ENCODE data around the gene DNAJC2.

DNAJC2 gene

DNA sequence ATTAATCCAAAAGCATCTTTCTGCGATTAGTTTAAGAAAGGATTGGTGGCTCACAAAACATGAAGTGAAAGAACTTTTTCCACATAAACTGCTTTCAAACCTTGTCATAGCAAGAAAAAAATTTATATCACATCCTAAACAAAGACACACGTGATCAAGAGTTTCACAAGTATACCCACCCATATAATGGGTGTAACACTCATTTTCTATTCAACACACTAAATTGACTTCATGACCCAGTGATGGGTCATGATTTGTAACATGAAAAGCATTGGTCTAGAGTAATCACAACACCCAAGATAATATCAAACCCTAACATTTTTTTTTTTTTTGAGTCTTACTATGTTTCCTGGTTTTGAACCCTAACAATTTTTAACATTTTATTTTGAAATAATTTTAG, 29.7 kb downstream of the DNAJC2 start:
- TF ChIP-seq, protein P1, sequence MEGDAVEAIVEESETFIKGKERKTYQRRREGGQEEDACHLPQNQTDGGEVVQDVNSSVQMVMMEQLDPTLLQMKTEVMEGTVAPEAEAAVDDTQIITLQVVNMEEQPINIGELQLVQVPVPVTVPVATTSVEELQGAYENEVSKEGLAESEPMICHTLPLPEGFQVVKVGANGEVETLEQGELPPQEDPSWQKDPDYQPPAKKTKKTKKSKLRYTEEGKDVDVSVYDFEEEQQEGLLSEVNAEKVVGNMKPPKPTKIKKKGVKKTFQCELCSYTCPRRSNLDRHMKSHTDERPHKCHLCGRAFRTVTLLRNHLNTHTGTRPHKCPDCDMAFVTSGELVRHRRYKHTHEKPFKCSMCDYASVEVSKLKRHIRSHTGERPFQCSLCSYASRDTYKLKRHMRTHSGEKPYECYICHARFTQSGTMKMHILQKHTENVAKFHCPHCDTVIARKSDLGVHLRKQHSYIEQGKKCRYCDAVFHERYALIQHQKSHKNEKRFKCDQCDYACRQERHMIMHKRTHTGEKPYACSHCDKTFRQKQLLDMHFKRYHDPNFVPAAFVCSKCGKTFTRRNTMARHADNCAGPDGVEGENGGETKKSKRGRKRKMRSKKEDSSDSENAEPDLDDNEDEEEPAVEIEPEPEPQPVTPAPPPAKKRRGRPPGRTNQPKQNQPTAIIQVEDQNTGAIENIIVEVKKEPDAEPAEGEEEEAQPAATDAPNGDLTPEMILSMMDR (IDR thresholded peaks at IDR 0.05; ENCODE audit: control insufficient read depth, insufficient read depth, low read depth, low read length, missing control alignments): no peak
- no peak overlapping the region for H3K4me3 ChIP-seq (ENCODE audit: control insufficient read depth, low read depth, low read length)
- DNase-seq (ENCODE audit: low read depth): no peak

DNA sequence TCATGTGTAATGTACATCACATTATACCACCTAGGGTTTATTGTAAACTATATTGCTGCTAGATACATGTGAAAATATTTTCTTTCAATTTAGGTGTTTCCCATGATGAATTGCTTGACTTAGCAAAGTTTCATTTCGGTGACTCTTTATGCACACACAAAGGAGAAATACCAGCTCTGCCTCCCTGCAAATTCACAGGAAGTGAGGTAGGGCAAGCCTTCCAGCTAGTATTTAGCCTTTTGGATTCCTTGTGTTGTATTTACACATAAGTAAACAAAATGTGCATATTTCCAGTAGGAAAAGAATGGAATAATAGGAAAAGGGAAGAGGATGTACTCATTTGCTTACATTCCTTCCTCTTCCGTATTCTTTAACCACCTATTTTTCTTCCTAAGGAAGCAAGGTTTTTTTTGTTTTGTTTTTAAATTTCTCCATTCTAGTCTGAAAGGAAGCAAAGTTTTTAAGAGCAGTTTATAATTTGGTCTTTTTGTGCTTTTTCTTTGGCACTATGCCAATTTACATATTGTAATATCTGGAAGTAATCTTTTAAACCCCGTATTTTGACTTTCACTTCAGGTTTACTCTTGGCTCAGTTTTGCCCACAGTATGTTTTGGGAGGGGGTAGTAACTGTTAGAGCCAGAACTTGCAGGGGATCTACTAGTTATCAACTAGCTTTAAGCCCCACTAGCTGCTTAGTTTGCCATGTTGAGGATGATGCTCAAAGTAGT, 36.9 kb downstream of the DNAJC2 start:
- TF ChIP-seq, protein P1 (IDR thresholded peaks at IDR 0.05; ENCODE audit: control insufficient read depth, insufficient read depth, low read depth, low read length, missing control alignments): no peak
- H3K4me3 ChIP-seq (ENCODE audit: control insufficient read depth, low read depth, low read length): no peak overlapping the region
- DNase-seq (ENCODE audit: low read depth): no peak

DNA sequence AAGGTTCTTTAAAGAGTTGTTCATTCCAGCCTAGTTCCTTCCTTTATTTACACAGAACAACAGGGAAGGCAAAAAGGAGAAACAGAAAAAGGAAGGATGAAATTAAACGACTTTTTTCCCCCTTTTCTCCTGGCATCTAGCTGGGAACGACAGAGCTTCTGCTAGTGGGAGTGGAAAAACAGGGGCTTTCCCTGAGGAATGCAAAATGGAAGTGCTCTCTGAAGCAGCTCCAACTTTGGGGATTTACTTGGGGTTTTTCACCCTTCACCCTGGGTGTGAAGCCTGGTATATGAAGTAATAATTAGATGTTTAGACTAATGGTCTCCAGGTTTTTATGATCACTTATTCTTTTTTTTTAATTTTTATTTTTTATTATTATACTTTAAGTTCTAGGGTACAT, 43.1 kb downstream of the DNAJC2 start:
- DNase-seq (ENCODE audit: low read depth): no peak
- H3K4me3 ChIP-seq (ENCODE audit: control insufficient read depth, low read depth, low read length): no peak overlapping the region
- TF ChIP-seq, protein P1 (IDR thresholded peaks at IDR 0.05; ENCODE audit: control insufficient read depth, insufficient read depth, low read depth, low read length, missing control alignments): no peak

DNA sequence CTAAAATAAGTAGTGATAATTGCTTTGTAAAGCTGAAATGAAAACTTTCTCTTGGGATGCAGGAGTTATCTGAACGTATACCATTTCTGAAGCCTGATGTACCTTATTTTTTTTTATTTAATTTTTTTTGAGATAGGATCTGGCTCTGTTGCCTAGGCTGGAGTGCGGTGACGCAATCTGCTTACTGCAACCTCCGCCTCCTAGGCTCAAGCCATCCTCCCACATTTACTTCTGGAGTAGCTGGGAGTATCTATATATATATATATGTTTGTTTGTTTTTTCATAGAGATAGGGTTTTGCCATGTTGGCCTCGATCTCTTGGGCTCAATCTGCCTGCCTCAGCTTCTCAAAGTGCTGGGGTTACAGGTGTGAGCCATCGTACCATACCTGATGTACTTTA, 44.9 kb downstream of the DNAJC2 start:
- H3K4me3 ChIP-seq (ENCODE audit: control insufficient read depth, low read depth, low read length): no peak overlapping the region
- TF ChIP-seq, protein P1 (IDR thresholded peaks at IDR 0.05; ENCODE audit: control insufficient read depth, insufficient read depth, low read depth, low read length, missing control alignments): no peak
- no peak for DNase-seq (ENCODE audit: low read depth)

DNA sequence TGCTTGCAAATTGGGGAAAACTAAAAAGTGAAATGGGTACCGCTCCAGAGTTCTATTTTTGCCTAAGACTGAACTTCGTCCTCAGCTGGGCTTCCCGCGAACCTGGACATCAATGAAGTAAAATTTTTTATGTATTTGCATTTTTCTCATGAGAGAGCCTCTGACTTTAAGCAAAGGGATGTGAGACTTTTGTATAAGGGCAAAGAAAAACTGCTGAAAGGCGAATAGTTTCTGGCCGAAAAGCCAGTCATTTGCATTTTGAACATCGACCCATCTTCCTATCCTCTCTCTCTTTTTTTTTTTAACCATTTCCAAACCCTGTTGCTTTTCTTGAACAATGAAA, 46.8 kb downstream of the DNAJC2 start:
- no peak for DNase-seq (ENCODE audit: low read depth)
- peak overlapping the region; percentile 77 for H3K4me3 ChIP-seq (ENCODE audit: control insufficient read depth, low read depth, low read length)

DNA sequence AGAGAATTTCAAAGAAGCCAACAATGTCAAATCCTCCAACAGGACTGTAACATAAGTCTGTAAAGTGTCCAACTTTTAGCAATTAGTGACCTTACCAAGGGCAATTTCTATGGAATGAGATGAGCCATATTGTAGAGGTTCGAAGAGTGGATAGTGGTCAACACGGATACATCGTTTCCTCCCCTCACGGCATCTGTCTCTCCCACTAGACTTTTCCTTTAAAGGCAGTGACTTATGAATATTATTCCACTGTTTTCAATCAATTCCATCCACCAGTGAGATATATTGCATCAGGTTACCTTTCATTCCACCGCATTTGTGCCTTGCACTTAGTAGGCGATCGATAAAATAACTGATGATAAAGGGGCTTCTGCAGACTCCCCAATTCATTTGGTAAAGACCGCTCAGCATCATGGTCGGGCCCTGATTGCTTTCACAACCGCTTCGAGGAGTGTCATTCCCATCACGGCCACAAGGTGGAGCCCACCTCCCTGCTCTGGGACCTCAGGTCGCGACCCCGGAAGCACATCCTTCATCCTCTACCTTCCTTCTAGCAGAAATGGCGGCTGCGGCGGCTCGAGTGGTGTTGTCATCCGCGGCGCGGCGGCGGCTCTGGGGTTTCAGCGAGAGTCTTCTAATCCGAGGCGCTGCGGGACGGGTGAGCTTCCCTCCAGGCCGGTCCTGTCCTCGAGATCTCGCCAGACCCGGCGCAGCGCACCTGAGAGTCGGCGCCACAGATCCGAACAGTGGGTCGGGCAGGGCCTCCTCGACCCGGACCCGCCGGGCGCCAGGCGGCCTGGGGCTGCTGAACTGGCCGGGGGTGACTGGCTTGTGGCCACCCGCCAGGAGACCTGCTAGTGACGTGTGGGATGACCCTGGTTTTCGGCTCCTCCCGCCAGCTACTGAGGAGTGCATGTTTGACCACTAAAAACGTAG, 47.4 kb downstream of the DNAJC2 start, which contains the start of gene PMPCB:
Gene PMPCB, plus strand, starts transcription at position 535 of the 936 bp plus-strand sequence. Its CDS starts 25 bp downstream, at position 560.
- TF ChIP-seq, protein P1 (IDR thresholded peaks at IDR 0.05; ENCODE audit: control insufficient read depth, insufficient read depth, low read depth, low read length, missing control alignments): peak; percentile 95
- H3K4me3 ChIP-seq (ENCODE audit: control insufficient read depth, low read depth, low read length): peak within 1 kb of the TSS; percentile 77
- DNase-seq (ENCODE audit: low read depth): peak; percentile 62

More for the DNA sequence above, 46.8 kb downstream of the DNAJC2 start:
- TF ChIP-seq, protein P1 (IDR thresholded peaks at IDR 0.05; ENCODE audit: control insufficient read depth, insufficient read depth, low read depth, low read length, missing control alignments): no peak
